Fibroblast of lung (primary cell): ENCODE data around the gene GLRA1. TPM values are rescaled to one million over a fixed set of nuclear protein-coding genes. Genes with fewer than 3 reads are reported as not detected.
"Not testable (repeated sequence)": the region's sequence is repeated elsewhere in the genome, so short reads cannot be mapped to it uniquely, and the experiment has no call there.

ENCODE experiments used
- DNase-seq, 2 donors: peaks; one replicate each; pipeline versions ENCODE4 v3.0.0 to v3.0.0-alpha.2; 2010; ENCODE audit warnings: low read depth in 2 of 2
- H2AFZ ChIP-seq: 2 replicates; pipeline ENCODE4 v1.5.1; 2012; ENCODE audit warnings: low read length, control low read depth, inconsistent platforms
- H3K27ac ChIP-seq: 2 replicates; pipeline ENCODE4 v1.5.1; 2011; ENCODE audit warnings: low read length, control low read depth; ENCODE audit not compliant: insufficient read depth
- H3K27me3 ChIP-seq: 2 replicates; pipeline ENCODE4 v1.5.1; 2011; ENCODE audit warnings: mild to moderate bottlenecking, low read length; ENCODE audit not compliant: control insufficient read depth, insufficient read depth
- H3K36me3 ChIP-seq: 2 replicates; pipeline ENCODE4 v1.5.1; 2011; ENCODE audit warnings: low read length; ENCODE audit not compliant: control insufficient read depth, insufficient read depth
- H3K4me1 ChIP-seq: 2 replicates; pipeline ENCODE4 v1.5.1; 2011; ENCODE audit warnings: low read length; ENCODE audit not compliant: control insufficient read depth, insufficient read depth; ENCODE audit errors: extremely low read depth
- H3K4me2 ChIP-seq: 2 replicates; pipeline ENCODE4 v1.5.1; 2011; ENCODE audit warnings: low read length, control low read depth; ENCODE audit not compliant: insufficient read depth; ENCODE audit errors: extremely low read depth
- H3K4me3 ChIP-seq, 4 experiments: fragments of 200-600 bp in 1 of 4; sonication (generic) in 1 of 4; replicated peaks in 1 of 4; 2 replicates each; pipeline ENCODE4 v1.5.1; 2011 to 2016; ENCODE audit warnings: low read length in 4 of 4, low read depth in 3 of 4, mild to moderate bottlenecking in 3 of 4, control low read depth in 2 of 4, inconsistent platforms in 1 of 4, mixed read lengths in 1 of 4; ENCODE audit not compliant: insufficient read depth in 1 of 4; ENCODE audit errors: control extremely low read depth in 1 of 4
- H3K79me2 ChIP-seq: 2 replicates; pipeline ENCODE4 v1.5.1; 2012; ENCODE audit warnings: mild to moderate bottlenecking, low read length, inconsistent platforms; ENCODE audit not compliant: control insufficient read depth, insufficient read depth
- H3K9ac ChIP-seq: 2 replicates; pipeline ENCODE4 v1.5.1; 2011; ENCODE audit warnings: mild to moderate bottlenecking, low read length, control low read depth; ENCODE audit not compliant: insufficient read depth
- H3K9me3 ChIP-seq: 2 replicates; pipeline ENCODE4 v1.5.1; 2012; ENCODE audit warnings: low read depth, low read length; ENCODE audit not compliant: control insufficient read depth, insufficient read depth
- H4K20me1 ChIP-seq: 2 replicates; pipeline ENCODE4 v1.5.1; 2011; ENCODE audit warnings: low read length; ENCODE audit not compliant: control insufficient read depth, insufficient read depth; ENCODE audit errors: extremely low read depth
- CTCF ChIP-seq, 2 donors: IDR thresholded peaks in 1 of 2; conservative IDR thresholded peaks in 1 of 2; 1 replicate in 1 of 2; 2 replicates in 1 of 2; pipeline ENCODE4 v1.5.1; 2011 to 2012; ENCODE audit warnings: low read length in 2 of 2, control low read depth in 1 of 2, inconsistent platforms in 1 of 2, low read depth in 1 of 2, mild to moderate bottlenecking in 1 of 2
- EZH2 ChIP-seq: IDR thresholded peaks from 2 replicates; pipeline ENCODE4 v1.5.1; 2012; ENCODE audit warnings: low read length, control low read depth, mild to moderate bottlenecking; ENCODE audit errors: missing control alignments
- polyA plus RNA-seq, 2 donors: library from polyadenylated mRNA; depleted of rRNA in 1 of 2; stranded (reverse) in 1 of 2; unstranded in 1 of 2; fragments of >200 nt; gene quantifications; 2 replicates each; pipeline ENCODE4 v1.2.1, GENCODE V29; 2011 to 2012; ENCODE audit warnings: missing spikeins in 1 of 2
- total RNA-seq: library from RNA; depleted of rRNA; stranded (reverse); fragments of >200 nt; gene quantifications from 2 replicates; pipeline ENCODE4 v1.2.1, GENCODE V29; 2014

The GLRA1 gene
- total and polyA plus RNA-seq, 2 donors (not counting 1 experiment from before 2014, with no cell fraction given): not detected

GRCh38 chr5:151895660-151896030 is 29.0 kb downstream of the GLRA1 start:
- no peaks in the 10 kb centered on the region for H3K79me2 ChIP-seq
- no peak overlapping the region for H3K4me2 ChIP-seq
- no peak overlapping the region for H3K9ac ChIP-seq
- H3K4me3 ChIP-seq: no peak overlapping the region
- no peaks in the 10 kb centered on the region for H3K36me3 ChIP-seq
- H3K27ac ChIP-seq: no peak overlapping the region
- H3K27me3 ChIP-seq: no peaks in the 10 kb centered on the region
- peak in 1 of 2 donors; percentile 54 for DNase-seq
- no peak overlapping the region for H2AFZ ChIP-seq
- H3K4me1 ChIP-seq: peaks cover 4% of the 10 kb centered on the region
- no peaks in the 10 kb centered on the region for H3K9me3 ChIP-seq
- no peak for TF ChIP-seq EZH2
- no peak for TF ChIP-seq CTCF (conservative IDR thresholded peaks at IDR 0.05 in 1 of 2, IDR thresholded peaks at IDR 0.05 in 1 of 2; ENCODE audit: low read depth in 1 of 2, low read length in 2 of 2)
- H4K20me1 ChIP-seq: no peaks in the 10 kb centered on the region

GRCh38 chr5:151893485-151893884 is 31.2 kb downstream of the GLRA1 start:
- not testable (repeated sequence) for H2AFZ ChIP-seq, H3K27me3 ChIP-seq, H3K4me1 ChIP-seq, H3K4me2 ChIP-seq, H3K4me3 ChIP-seq, H3K9ac ChIP-seq, H3K36me3 ChIP-seq, H3K27ac ChIP-seq, DNase-seq, H3K9me3 ChIP-seq, H4K20me1 ChIP-seq, H3K79me2 ChIP-seq

- no peaks in the 10 kb centered on the region for H4K20me1 ChIP-seq
- H3K9ac ChIP-seq: no peak overlapping the region
- no peaks in the 10 kb centered on the region for H3K79me2 ChIP-seq
- no peak overlapping the region for H3K4me2 ChIP-seq
- no peak overlapping the region for H2AFZ ChIP-seq
- no peak for DNase-seq
- H3K36me3 ChIP-seq: no peaks in the 10 kb centered on the region
- no peak overlapping the region for H3K4me3 ChIP-seq
- H3K27me3 ChIP-seq: no peaks in the 10 kb centered on the region
- no peaks in the 10 kb centered on the region for H3K9me3 ChIP-seq
- TF ChIP-seq CTCF (conservative IDR thresholded peaks at IDR 0.05 in 1 of 2, IDR thresholded peaks at IDR 0.05 in 1 of 2; ENCODE audit: low read depth in 1 of 2, low read length in 2 of 2) (no peak), EZH2 (no peak)
- H3K4me1 ChIP-seq: peaks cover 4% of the 10 kb centered on the region
- H3K27ac ChIP-seq: no peak overlapping the region
These were observed 32.3 kb downstream of the GLRA1 start for GRCh38 chr5:151892393-151892792.

GRCh38 chr5:151890299-151890698 is 34.4 kb downstream of the GLRA1 start:
- Histone ChIP-seq H3K79me2 (no peaks in the 10 kb centered on the region), H3K4me1 (no peaks in the 10 kb centered on the region), H3K4me2 (no peak overlapping the region), H3K4me3 (no peak overlapping the region), H3K9ac (no peak overlapping the region), H2AFZ (no peak overlapping the region), H3K27me3 (no peaks in the 10 kb centered on the region), H3K27ac (no peak overlapping the region), H3K9me3 (no peaks in the 10 kb centered on the region), H4K20me1 (no peaks in the 10 kb centered on the region), H3K36me3 (no peaks in the 10 kb centered on the region)
- DNase-seq: no peak
- TF ChIP-seq CTCF (conservative IDR thresholded peaks at IDR 0.05 in 1 of 2, IDR thresholded peaks at IDR 0.05 in 1 of 2; ENCODE audit: low read depth in 1 of 2, low read length in 2 of 2) (no peak), EZH2 (no peak)
